Measurements from ENCODE around the gene FOXD1.
"Not testable (repeated sequence)": the region's sequence is repeated elsewhere in the genome, so short reads cannot be mapped to it uniquely, and the experiment has no call there.

FOXD1 gene

GRCh38 chr5:73487257-73487656, 38.7 kb upstream of the FOXD1 start:
- not testable (repeated sequence) for H3K4me3 ChIP-seq (ENCODE audit: low read depth in 1 of 2, low read length in 2 of 2); H3K9ac ChIP-seq (ENCODE audit: low read depth in 1 of 2, low read length in 2 of 2); H3K9me3 ChIP-seq (ENCODE audit: control insufficient read depth in 1 of 2, low read length in 2 of 2); H3K36me3 ChIP-seq (ENCODE audit: control insufficient read depth in 1 of 2, insufficient read depth in 2 of 2, low read length in 2 of 2); H3K4me1 ChIP-seq (ENCODE audit: control insufficient read depth in 1 of 2, insufficient read depth in 2 of 2, low read length in 2 of 2); H3K27ac ChIP-seq (ENCODE audit: low read depth, low read length); H3K27me3 ChIP-seq (ENCODE audit: control insufficient read depth in 1 of 2, insufficient read depth in 2 of 2, low read length in 2 of 2)

DNA sequence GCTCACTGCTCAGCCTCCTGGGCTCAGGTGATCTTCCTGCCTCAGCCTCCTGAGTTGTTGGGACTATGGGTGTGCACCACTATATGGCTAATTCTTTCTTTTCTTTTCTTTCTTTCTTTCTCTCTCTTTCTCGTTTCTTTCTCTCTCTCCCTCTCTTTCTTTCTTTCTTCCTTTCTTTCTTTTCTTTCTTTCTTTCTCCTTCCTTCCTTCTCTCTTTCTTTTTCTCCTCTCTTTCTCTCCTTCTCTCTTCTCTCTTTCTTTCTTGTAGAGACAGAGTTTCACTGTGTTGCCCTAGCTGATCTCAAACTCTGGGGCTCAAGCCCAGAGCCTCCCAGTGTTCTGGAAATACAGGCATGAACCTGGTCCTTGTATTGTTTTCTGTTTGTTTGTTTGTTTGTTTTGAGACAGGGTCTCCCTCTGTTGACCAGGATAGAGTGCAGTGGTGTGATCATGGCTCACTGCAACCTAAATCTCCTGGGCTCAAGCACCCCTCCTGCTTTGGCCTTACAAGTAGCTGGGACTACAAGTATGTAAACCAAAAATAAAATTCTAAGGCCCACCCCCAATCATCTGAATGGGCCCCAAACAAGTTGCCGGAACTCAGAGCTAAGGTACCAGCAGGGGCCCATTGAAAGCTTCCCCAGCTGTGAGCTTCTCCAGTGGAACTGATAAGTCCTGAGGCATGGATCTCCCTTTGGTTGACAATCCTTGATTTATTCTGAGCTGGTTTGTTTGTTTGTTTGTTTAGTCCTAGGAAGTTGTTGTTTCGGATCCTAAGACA, 37.7 kb upstream of the FOXD1 start:
- H3K4me1 ChIP-seq (ENCODE audit: control insufficient read depth in 1 of 2, insufficient read depth in 2 of 2, low read length in 2 of 2), result no peaks in the 10 kb centered on the region
- no peaks in the 10 kb centered on the region for H3K9me3 ChIP-seq (ENCODE audit: control insufficient read depth in 1 of 2, low read length in 2 of 2)
- no peak overlapping the region for H3K4me3 ChIP-seq (ENCODE audit: low read depth in 1 of 2, low read length in 2 of 2)
- H3K9ac ChIP-seq (ENCODE audit: low read depth in 1 of 2, low read length in 2 of 2), result no peak overlapping the region
- H3K27ac ChIP-seq (ENCODE audit: low read depth, low read length), result no peak overlapping the region
- H3K36me3 ChIP-seq (ENCODE audit: control insufficient read depth in 1 of 2, insufficient read depth in 2 of 2, low read length in 2 of 2), result no peaks in the 10 kb centered on the region
- H3K27me3 ChIP-seq (ENCODE audit: control insufficient read depth in 1 of 2, insufficient read depth in 2 of 2, low read length in 2 of 2), result peaks cover 0 to 3% of the 10 kb centered on the region in 2 donors

DNA sequence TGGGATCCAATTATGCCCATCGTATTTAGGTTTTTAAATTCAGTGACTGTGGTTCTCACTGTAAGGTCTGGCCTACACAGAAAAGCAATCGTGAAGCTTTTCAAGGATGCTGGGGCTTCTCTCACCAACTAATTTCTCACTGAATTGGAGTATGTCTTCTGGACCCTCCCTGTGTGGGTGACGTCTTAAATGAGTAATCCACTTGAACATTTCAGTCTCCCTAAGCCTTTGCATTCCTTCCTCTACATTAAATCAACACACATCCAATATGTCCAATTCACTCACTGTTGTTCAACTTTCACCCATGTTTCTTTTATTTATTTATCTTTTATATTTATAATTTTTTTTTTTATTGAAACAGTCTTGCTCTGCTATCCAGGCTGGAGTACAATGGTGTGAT, 37.1 kb upstream of the FOXD1 start:
- no peaks in the 10 kb centered on the region for H3K9me3 ChIP-seq (ENCODE audit: control insufficient read depth in 1 of 2, low read length in 2 of 2)
- no peak overlapping the region for H3K4me3 ChIP-seq (ENCODE audit: low read depth in 1 of 2, low read length in 2 of 2)
- peaks cover 0 to 3% of the 10 kb centered on the region in 2 donors for H3K27me3 ChIP-seq (ENCODE audit: control insufficient read depth in 1 of 2, insufficient read depth in 2 of 2, low read length in 2 of 2)
- H3K4me1 ChIP-seq (ENCODE audit: control insufficient read depth in 1 of 2, insufficient read depth in 2 of 2, low read length in 2 of 2), result no peaks in the 10 kb centered on the region
- no peak overlapping the region for H3K27ac ChIP-seq (ENCODE audit: low read depth, low read length)
- no peak overlapping the region for H3K9ac ChIP-seq (ENCODE audit: low read depth in 1 of 2, low read length in 2 of 2)
- no peaks in the 10 kb centered on the region for H3K36me3 ChIP-seq (ENCODE audit: control insufficient read depth in 1 of 2, insufficient read depth in 2 of 2, low read length in 2 of 2)

GRCh38 chr5:73484511-73484910, 35.9 kb upstream of the FOXD1 start:
- H3K4me3 ChIP-seq (ENCODE audit: low read depth in 1 of 2, low read length in 2 of 2), result no peak overlapping the region

GRCh38 chr5:73483676-73484075, 35.1 kb upstream of the FOXD1 start:
- Histone ChIP-seq H3K4me1 (ENCODE audit: control insufficient read depth in 1 of 2, insufficient read depth in 2 of 2, low read length in 2 of 2) (no peaks in the 10 kb centered on the region), H3K4me3 (ENCODE audit: low read depth in 1 of 2, low read length in 2 of 2) (no peak overlapping the region), H3K9me3 (ENCODE audit: control insufficient read depth in 1 of 2, low read length in 2 of 2) (no peaks in the 10 kb centered on the region), H3K27me3 (ENCODE audit: control insufficient read depth in 1 of 2, insufficient read depth in 2 of 2, low read length in 2 of 2) (no peaks in the 10 kb centered on the region), H3K9ac (ENCODE audit: low read depth in 1 of 2, low read length in 2 of 2) (no peak overlapping the region), H3K36me3 (ENCODE audit: control insufficient read depth in 1 of 2, insufficient read depth in 2 of 2, low read length in 2 of 2) (no peaks in the 10 kb centered on the region), H3K27ac (ENCODE audit: low read depth, low read length) (no peak overlapping the region)

More at GRCh38 chr5:73484511-73484910, 35.9 kb upstream of the FOXD1 start:
- Histone ChIP-seq H3K9me3 (ENCODE audit: control insufficient read depth in 1 of 2, low read length in 2 of 2) (no peaks in the 10 kb centered on the region), H3K27me3 (ENCODE audit: control insufficient read depth in 1 of 2, insufficient read depth in 2 of 2, low read length in 2 of 2) (peaks cover 0 to 3% of the 10 kb centered on the region in 2 donors), H3K27ac (ENCODE audit: low read depth, low read length) (no peak overlapping the region), H3K36me3 (ENCODE audit: control insufficient read depth in 1 of 2, insufficient read depth in 2 of 2, low read length in 2 of 2) (no peaks in the 10 kb centered on the region), H3K9ac (ENCODE audit: low read depth in 1 of 2, low read length in 2 of 2) (no peak overlapping the region), H3K4me1 (ENCODE audit: control insufficient read depth in 1 of 2, insufficient read depth in 2 of 2, low read length in 2 of 2) (no peaks in the 10 kb centered on the region)

DNA sequence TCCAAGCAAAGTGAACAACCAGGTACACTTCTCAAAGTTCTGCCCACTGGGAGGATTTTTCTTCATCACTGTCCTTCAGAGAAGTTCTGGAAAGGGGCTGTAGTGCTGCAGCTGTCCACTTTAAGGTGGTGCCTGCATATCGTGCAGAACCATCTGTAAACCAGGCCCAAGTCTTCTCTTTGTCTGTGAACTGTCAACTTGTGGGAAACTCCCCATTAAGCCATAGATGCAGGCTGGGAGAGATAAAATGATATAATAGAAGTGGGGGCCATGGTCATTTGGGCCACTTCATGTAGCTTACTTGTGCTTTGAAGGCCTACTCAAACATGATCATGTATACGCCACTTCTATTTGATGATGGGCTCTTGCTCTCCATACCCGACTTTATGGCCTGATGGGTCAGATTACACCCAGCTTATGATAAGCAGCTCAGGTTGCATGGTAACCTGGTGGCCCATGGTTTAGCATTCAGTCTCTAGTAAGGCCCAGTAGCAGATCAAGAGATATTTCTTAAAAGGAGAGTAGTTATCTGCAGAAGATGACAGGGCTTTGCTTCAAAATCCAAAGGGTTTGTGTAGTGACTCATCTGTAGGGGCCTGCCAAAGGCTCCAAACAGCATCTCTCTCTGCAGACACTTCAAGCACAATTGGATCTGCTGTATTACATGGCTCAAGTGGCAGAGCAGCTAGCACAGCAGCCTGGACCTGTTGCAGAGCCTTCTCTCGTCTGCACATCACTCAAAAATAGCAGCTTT, 34.0 kb upstream of the FOXD1 start:
- no peak overlapping the region for H3K9ac ChIP-seq (ENCODE audit: low read depth in 1 of 2, low read length in 2 of 2)
- no peaks in the 10 kb centered on the region for H3K4me1 ChIP-seq (ENCODE audit: control insufficient read depth in 1 of 2, insufficient read depth in 2 of 2, low read length in 2 of 2)
- no peak overlapping the region for H3K27ac ChIP-seq (ENCODE audit: low read depth, low read length)
- no peak overlapping the region for H3K4me3 ChIP-seq (ENCODE audit: low read depth in 1 of 2, low read length in 2 of 2)
- no peaks in the 10 kb centered on the region for H3K9me3 ChIP-seq (ENCODE audit: control insufficient read depth in 1 of 2, low read length in 2 of 2)
- H3K27me3 ChIP-seq (ENCODE audit: control insufficient read depth in 1 of 2, insufficient read depth in 2 of 2, low read length in 2 of 2), result no peaks in the 10 kb centered on the region
- no peaks in the 10 kb centered on the region for H3K36me3 ChIP-seq (ENCODE audit: control insufficient read depth in 1 of 2, insufficient read depth in 2 of 2, low read length in 2 of 2)

- no peaks in the 10 kb centered on the region for H3K36me3 ChIP-seq (ENCODE audit: control insufficient read depth in 1 of 2, insufficient read depth in 2 of 2, low read length in 2 of 2)
- H3K4me3 ChIP-seq (ENCODE audit: low read depth in 1 of 2, low read length in 2 of 2), result no peak overlapping the region
- H3K9ac ChIP-seq (ENCODE audit: low read depth in 1 of 2, low read length in 2 of 2), result no peak overlapping the region
- H3K27ac ChIP-seq (ENCODE audit: low read depth, low read length), result no peak overlapping the region
- H3K27me3 ChIP-seq (ENCODE audit: control insufficient read depth in 1 of 2, insufficient read depth in 2 of 2, low read length in 2 of 2), result peaks cover 0 to 4% of the 10 kb centered on the region in 2 donors
- no peaks in the 10 kb centered on the region for H3K9me3 ChIP-seq (ENCODE audit: control insufficient read depth in 1 of 2, low read length in 2 of 2)
- no peaks in the 10 kb centered on the region for H3K4me1 ChIP-seq (ENCODE audit: control insufficient read depth in 1 of 2, insufficient read depth in 2 of 2, low read length in 2 of 2)
Observed at GRCh38 chr5:73480500-73480899, 31.9 kb upstream of the FOXD1 start.

DNA sequence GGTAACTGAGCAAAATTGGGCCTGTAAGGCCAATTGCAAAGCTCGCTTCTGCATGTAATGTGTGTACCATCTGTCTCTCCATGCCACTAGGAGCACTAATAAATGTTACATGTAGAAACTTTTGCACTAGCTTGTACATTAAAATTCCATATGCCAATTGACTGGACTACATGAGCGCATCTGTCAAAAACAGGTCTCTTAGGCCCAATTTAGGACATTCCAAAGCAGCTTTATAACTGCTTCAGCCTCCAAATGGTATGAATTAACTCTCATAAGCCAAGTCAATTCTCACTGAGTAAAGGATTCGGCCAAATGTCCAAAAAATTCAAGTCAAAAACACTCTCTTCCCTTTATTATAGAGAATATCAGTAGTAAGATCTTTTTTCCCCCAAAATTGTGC, 23.5 kb upstream of the FOXD1 start:
- Histone ChIP-seq H3K27me3 (ENCODE audit: control insufficient read depth in 1 of 2, insufficient read depth in 2 of 2, low read length in 2 of 2) (peaks cover 0 to 4% of the 10 kb centered on the region in 2 donors), H3K4me3 (ENCODE audit: low read depth in 1 of 2, low read length in 2 of 2) (no peak overlapping the region), H3K9ac (ENCODE audit: low read depth in 1 of 2, low read length in 2 of 2) (no peak overlapping the region), H3K4me1 (ENCODE audit: control insufficient read depth in 1 of 2, insufficient read depth in 2 of 2, low read length in 2 of 2) (no peaks in the 10 kb centered on the region), H3K27ac (ENCODE audit: low read depth, low read length) (no peak overlapping the region), H3K36me3 (ENCODE audit: control insufficient read depth in 1 of 2, insufficient read depth in 2 of 2, low read length in 2 of 2) (no peaks in the 10 kb centered on the region), H3K9me3 (ENCODE audit: control insufficient read depth in 1 of 2, low read length in 2 of 2) (no peaks in the 10 kb centered on the region)

DNA sequence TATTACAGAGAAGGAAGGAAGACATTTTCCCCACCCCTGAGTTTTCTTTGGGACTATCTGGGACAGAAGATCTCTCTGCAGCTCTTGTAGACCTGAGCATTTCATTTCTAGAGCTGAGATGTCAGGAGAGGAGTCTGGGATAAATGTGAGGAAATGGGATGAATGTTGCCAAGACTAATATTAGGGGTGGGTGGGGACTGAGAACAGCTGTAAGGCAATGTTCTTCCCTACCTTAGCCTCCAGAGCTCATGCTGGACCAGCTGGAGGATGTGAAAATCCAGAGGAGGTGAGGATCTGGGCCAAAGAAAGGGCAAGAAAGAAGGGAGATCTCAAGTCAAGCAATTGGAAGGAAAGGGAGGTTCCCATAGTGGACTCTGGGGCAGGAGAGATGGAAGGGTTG, 23.1 kb upstream of the FOXD1 start:
- no peaks in the 10 kb centered on the region for H3K9me3 ChIP-seq (ENCODE audit: control insufficient read depth in 1 of 2, low read length in 2 of 2)
- H3K36me3 ChIP-seq (ENCODE audit: control insufficient read depth in 1 of 2, insufficient read depth in 2 of 2, low read length in 2 of 2), result no peaks in the 10 kb centered on the region
- H3K9ac ChIP-seq (ENCODE audit: low read depth in 1 of 2, low read length in 2 of 2), result no peak overlapping the region
- H3K27ac ChIP-seq (ENCODE audit: low read depth, low read length), result no peak overlapping the region
- H3K4me1 ChIP-seq (ENCODE audit: control insufficient read depth in 1 of 2, insufficient read depth in 2 of 2, low read length in 2 of 2), result no peaks in the 10 kb centered on the region
- H3K4me3 ChIP-seq (ENCODE audit: low read depth in 1 of 2, low read length in 2 of 2), result no peak overlapping the region
- peaks cover 0 to 4% of the 10 kb centered on the region in 2 donors for H3K27me3 ChIP-seq (ENCODE audit: control insufficient read depth in 1 of 2, insufficient read depth in 2 of 2, low read length in 2 of 2)

DNA sequence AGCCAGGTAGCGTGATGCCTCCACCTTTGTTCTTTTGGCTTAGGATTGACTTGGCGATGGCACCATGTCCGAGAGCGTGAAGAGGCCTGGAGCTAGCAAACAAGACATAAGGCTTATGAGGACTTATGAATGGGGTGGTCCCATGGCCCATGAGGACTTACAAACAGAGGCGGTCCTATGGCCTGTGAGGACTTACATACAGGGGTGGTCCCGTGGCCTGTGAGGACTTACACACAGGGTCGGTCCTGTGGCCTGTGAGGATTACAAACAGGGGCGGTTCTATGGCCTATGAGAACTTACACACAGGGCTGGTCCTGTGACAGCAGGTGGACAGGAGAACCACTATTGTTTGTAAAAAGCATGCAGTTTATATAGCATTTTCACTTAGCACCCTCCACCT, 21.3 kb upstream of the FOXD1 start:
- Histone ChIP-seq H3K36me3 (ENCODE audit: control insufficient read depth in 1 of 2, insufficient read depth in 2 of 2, low read length in 2 of 2) (no peaks in the 10 kb centered on the region), H3K4me1 (ENCODE audit: control insufficient read depth in 1 of 2, insufficient read depth in 2 of 2, low read length in 2 of 2) (no peaks in the 10 kb centered on the region), H3K4me3 (ENCODE audit: low read depth in 1 of 2, low read length in 2 of 2) (no peak overlapping the region), H3K27me3 (ENCODE audit: control insufficient read depth in 1 of 2, insufficient read depth in 2 of 2, low read length in 2 of 2) (peaks cover 0 to 2% of the 10 kb centered on the region in 2 donors), H3K9me3 (ENCODE audit: control insufficient read depth in 1 of 2, low read length in 2 of 2) (no peaks in the 10 kb centered on the region), H3K27ac (ENCODE audit: low read depth, low read length) (no peak overlapping the region), H3K9ac (ENCODE audit: low read depth in 1 of 2, low read length in 2 of 2) (no peak overlapping the region)
